Fibroblast of lung (primary cell): Measurements from ENCODE around the gene RNF145.

Experiments
- EZH2 ChIP-seq: IDR thresholded peaks from 2 replicates; pipeline ENCODE4 v1.5.1; 2012; ENCODE audit warnings: low read length, control low read depth, mild to moderate bottlenecking; ENCODE audit errors: missing control alignments
- TF ChIP-seq, protein P1 (sequence below), 2 donors: IDR thresholded peaks in 1 of 2; conservative IDR thresholded peaks in 1 of 2; 1 replicate in 1 of 2; 2 replicates in 1 of 2; pipeline ENCODE4 v1.5.1; 2011 to 2012; ENCODE audit warnings: low read length in 2 of 2, control low read depth in 1 of 2, inconsistent platforms in 1 of 2, low read depth in 1 of 2, mild to moderate bottlenecking in 1 of 2

DNA sequence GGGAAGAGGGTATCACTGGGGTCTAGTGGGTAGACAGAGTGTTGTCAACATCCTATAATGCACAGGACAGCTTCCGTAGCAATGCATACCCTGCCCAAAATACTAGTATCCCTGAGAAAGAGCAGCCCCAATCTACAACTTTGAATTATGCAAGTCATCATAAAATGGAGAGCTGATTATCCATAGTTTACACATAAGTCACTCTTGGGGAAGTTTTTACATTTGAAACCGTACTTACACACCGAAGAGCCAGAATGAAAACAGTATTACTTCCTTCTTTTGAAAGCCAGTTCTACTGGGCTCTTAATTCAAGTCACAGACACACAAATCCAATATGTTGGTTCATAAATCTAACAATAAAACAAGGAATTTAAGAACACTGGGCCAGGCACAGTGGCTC lies 21.6 kb downstream of the RNF145 start:
- TF ChIP-seq, protein P1, sequence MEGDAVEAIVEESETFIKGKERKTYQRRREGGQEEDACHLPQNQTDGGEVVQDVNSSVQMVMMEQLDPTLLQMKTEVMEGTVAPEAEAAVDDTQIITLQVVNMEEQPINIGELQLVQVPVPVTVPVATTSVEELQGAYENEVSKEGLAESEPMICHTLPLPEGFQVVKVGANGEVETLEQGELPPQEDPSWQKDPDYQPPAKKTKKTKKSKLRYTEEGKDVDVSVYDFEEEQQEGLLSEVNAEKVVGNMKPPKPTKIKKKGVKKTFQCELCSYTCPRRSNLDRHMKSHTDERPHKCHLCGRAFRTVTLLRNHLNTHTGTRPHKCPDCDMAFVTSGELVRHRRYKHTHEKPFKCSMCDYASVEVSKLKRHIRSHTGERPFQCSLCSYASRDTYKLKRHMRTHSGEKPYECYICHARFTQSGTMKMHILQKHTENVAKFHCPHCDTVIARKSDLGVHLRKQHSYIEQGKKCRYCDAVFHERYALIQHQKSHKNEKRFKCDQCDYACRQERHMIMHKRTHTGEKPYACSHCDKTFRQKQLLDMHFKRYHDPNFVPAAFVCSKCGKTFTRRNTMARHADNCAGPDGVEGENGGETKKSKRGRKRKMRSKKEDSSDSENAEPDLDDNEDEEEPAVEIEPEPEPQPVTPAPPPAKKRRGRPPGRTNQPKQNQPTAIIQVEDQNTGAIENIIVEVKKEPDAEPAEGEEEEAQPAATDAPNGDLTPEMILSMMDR (conservative IDR thresholded peaks at IDR 0.05 in 1 of 2, IDR thresholded peaks at IDR 0.05 in 1 of 2; ENCODE audit: low read depth in 1 of 2, low read length in 2 of 2) = no peak
- TF ChIP-seq EZH2 = no peak
